HG03060 (cell line): ENCODE measurements around the gene MUC22.

ENCODE experiments used
- ATAC-seq: cut with Tn5 transposase; IDR thresholded peaks from one replicate; pipeline ENCODE4 v1.9.1; 2021; ENCODE audit warnings: low read depth, moderate number of reproducible peaks; ENCODE audit not compliant: unreplicated experiment

Gene MUC22

GRCh38 chr6:31070711-31071197 lies 60.5 kb downstream of the MUC22 start:
- ATAC-seq = no peak

- no peak for ATAC-seq
These were observed 64.1 kb downstream of the MUC22 start for GRCh38 chr6:31074401-31074800.

DNA sequence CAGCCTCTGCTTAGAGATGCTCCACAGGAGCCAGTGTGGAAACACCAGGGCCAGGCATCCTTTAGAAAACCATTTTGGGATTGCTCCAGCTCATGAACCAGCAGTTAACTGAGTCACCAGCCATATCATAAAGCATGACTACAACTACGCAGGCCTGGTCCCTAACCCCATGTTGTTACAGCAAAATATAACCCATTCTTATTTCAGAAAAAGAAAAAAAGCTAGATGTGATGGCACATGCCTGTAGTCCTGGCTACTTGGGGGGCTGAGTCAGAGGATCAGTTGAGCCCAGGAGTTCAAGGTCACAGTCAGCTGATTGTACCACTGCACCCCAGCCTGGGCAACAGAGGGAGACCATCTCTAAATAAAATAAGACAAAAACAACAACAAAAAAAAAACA lies 65.3 kb downstream of the MUC22 start:
- ATAC-seq = no peak

GRCh38 chr6:31076611-31077010 lies 66.3 kb downstream of the MUC22 start:
- ATAC-seq = no peak

- ATAC-seq = no peak
These were observed 69.5 kb downstream of the MUC22 start for GRCh38 chr6:31079656-31080261.

GRCh38 chr6:31081872-31082271 lies 71.6 kb downstream of the MUC22 start:
- no peak for ATAC-seq

DNA sequence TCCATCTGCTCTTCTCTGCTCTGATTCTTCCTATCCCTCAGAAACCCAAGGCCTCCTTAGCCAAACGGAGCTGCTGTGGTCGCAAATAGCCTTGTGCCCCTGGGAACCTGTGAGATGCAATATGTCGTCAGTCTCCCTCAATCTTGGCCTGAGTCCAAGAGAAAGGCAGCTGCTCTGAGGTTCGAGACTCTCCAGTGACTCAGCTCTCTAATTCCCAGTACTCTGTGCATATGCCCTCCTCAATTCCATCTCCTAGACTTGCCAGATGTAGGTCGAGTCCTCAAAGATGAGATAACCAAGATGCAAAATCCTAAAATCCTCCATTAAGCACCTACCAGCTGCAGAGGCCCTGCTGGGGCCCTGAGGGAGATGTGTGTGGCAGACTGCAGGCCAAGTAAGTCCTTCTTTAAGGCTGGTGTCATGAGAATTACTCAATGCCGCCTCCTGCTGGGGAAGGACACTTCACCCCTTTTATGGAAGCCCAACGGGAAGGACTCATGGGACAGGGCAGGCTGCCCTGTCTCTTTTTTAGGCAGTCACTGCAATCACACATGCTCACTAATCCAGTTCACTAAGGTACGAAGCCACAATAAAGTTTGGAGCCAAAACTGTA lies 73.6 kb downstream of the MUC22 start:
- no peak for ATAC-seq
